ENCODE data around the gene TTN.

TTN gene

DNA sequence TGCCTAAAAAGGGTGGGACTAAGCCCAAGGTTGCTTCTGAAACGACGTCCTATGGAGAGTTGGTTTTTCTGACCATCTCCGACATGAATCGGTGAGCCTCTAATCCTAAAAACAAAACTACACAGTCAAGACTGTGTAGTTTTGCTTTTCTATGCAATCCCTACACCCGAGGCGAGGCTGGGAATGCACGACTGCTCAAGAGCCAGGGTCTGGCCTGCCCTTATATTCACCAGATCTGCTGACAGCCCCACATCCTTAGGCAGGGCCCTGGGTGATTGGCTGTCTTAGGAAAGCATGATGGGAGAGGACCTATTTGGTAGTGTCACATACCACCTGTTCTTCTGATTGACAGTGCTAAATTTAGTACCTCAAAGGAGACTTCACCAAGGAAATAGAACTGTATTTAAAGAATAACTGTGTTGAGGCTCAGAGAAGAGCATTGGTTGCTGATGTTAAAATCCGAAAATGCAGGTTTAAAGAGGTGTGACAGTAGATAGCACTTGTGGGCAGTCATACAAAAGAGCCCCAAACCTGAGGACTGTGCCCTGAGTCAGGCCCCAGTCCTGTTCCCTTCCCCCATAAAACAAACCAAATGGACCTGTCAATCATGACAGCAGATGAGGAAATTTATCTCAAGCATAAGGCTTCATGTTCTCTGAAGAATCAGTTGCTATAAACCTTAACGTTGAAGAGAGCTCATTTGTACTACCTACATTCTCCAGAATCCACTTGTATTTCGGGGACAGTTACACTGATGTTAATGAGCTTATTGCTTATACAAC lies at the start of gene TTN:
TTN (minus strand) TSS at position 197 of the 782 bp plus-strand sequence. CDS start 2,781 bp downstream, outside the sequence.
- no peak for DNase-seq

DNA sequence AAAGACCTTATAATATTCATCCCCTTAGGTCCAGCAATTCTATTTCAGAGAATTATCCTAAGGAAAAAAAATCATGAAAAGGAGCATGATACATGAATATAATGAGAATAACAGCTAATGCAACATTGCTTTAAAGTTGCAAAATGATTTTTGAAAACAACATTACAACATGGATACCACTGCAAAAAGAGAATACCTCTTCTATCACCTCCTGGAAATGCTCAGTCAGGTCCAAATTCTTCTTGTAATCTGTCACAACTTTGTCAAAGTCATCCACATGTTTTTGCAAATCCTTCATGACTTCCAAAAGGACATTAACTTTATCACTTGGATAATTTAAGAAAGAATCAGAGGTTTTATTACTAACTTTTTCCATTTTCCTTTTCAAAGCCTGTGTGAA lies 47.9 kb upstream of the TTN start:
- no peak for DNase-seq

DNA sequence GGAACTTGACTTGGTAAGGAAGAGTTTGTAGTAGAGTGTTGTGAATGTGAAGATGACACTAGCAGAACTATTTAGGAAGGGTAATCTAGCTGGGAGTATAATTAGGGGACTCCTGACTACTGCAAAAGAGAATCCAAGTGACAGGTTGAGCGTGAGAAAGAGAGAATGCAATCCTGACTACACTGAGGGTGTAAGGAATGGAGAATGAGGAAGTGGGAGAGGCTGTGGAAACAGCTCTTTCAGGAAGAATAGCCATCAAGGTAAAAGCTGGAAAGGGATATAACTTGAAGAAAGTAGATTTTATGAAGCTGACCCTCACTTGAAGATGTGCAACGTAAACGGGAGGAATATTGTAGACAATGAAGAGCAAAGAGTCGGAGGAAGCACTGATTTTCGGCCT lies 41.1 kb upstream of the TTN start:
- no peak for DNase-seq

DNA sequence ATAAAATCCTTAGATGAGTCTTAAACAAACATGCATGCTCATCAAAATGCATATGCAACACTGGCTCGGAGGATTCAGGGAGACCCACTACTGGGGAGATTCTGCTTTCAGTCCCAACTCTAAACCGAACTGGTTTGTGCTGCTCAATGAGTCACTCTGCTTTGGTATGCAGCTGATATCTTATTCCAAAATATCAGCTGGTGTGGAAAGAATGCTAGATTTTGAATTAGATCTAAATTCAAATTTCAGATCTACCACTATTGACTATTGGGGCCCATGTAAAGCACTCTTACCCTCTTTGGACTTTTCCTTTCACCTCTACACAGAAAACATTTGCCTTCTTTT lies 39.2 kb upstream of the TTN start:
- DNase-seq: no peak

DNA sequence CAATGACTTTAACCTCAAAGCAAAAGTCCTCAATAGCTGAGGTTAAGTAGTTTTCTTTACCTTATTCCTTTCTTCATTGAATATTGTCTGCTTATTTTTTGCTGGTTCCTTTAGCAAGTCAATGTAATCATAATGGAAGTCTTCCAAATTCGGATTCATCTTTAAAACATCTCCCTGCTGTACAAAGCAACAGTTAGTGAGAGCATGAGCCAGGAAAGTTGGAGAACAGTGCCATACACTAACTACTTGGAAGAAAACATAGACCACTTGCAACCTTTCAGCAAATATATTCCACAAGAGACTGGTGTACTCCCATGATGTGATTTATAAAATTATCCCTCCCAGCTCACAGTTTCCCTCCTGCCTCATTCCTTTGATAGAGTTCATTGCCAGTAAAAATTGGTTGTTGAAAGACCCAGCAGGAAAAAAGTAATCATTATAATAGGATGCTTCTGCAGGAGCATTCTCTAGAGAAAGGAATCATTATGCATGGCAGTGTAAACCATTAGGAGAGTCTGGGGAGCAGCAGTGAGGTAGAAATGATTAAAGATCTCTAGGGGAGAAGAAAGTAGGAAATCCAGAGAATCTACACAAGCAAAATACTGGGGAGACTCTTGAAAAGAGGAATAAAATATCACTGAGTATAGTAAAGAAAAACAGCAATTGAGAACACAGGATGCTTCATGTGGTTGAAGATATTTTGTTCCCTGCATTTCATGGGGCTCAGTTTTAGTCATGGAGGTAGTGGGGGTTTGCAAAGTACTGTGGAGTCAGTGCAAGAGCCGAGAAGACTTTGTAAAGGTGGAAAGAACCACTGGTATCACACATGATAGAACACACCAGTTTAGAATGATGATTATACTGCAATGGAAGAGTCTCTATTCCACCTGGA lies 38.6 kb upstream of the TTN start:
- DNase-seq: no peak

DNA sequence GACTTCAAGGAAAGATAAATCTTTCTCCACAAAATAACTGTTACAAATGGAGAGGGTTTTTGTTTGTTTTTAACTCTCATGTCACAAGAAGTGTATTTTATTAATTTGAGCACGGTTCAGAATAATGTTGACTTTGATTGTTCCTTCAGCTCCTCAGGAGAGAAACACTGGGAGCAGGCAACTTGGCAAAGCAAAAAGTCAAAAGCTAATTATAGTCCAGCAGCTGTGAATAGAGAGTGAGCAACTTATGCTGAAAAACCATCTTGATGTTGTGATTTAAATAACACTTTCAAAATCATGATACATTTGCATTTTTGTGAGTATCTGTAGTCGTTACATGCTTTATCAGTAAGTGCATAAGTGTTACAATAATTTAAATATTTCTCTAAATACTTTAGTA lies 37.5 kb upstream of the TTN start:
- no peak for DNase-seq

DNA sequence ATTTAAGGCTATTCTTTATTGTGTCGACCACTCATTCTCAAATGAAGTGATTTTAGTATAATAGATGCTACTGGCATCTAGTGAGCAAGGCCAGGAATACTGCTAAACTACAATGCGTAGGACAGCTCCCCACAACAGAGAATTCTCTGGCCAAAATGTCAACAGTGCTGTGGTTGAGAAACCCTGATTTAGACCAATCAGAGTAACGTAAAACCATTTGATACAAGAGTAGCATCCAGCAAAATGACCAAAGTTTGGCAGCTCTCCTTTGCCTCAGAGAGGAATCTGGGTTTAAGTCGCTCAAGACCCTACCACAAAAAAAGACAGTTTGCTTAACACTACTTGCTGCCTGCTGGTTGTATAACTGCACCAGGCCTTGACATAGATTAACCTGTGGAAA lies 37.0 kb upstream of the TTN start:
- DNase-seq: no peak

DNA sequence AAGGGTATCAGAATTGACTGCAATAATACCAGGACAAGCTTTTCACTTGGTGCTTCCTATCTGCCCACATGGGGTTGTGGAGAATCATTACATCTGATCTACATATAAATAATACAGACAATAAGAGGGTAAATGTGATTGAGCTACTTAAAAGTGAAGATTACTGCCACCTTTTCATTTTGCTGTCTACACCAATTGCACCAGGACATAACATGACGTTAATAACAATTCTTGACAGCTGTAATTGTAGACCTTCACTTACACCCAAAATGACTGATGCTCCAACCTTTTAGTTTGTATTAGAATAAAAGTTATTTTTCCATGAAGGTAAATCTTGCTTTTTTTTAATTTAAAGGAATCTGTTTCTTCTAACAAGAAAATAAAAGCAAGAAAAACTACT lies 36.5 kb upstream of the TTN start:
- no peak for DNase-seq

DNA sequence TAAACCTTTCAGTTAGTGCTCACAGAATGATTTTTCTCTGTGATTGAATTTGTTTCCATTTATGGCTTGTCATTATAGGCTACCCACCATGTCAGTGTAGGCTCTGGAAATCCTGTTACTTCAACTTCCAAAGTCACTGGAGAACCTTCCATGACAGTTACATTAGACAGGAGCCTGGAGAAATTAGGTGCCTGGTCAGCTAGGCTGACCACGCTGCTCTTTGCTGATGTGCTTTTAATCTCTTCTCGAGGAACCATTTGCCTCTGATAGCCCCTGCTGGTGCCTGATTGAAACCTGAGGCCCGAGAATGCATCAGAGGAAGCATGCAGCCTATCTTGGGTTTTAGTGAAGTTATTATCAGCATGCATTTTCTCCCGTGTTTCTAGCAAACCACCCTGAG lies 29.6 kb upstream of the TTN start:
- no peak for DNase-seq

DNA sequence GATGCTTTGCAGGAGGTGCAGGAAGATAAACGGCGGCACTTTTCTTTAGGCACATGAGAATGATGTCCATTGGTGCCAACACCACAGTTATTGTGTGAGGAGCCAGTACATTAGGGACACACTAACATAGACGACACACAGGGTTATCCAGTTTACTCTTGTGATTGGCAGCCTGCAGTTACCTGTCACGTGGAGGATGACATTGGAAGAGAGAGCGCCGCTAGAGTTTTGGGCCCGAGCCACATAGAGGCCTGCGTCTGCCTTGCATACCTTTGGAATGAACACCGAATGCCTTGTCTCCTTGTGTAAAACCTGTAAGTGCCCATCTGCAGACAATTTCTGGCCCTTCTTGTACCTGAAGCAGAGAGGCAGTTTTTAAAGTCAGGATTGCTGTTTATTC lies 26.9 kb upstream of the TTN start:
- DNase-seq: no peak

DNA sequence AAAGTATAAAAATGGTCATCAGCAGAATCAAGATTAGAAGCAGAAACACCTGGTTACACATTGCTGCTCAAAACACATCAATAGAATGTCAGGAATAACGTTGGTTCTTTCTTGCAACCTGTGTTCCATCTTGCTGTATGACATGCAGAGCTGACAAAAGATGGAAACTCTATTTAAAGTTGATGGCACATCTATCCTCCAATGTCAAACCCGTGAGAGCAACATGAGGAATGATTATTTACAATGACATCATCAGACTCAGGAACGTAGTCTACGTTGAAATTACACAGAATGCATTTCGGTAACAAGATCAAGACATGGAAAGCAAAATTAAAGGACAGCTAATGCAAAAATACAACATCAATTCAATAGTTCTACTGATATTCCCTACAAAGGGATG lies 26.2 kb upstream of the TTN start:
- no peak for DNase-seq

DNA sequence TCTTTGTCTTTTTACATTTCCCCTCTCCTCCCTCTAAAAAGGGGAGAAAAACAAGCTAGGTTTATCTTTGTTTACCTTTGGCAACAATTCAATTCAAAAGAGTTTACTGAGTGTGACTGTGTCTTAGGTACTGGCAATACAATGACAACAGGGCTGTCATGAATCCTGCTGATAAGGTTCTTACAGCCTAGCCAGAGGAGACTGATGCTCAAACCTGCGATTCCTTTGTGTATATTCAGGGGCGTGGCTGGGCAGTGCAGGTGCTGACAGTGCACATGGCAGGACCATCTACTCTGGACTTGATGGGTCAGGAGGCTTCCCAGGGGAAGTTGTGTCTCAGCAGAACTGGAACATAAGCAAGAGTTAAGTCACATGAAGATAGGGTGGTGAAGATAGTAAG lies 23.2 kb upstream of the TTN start:
- no peak for DNase-seq

DNA sequence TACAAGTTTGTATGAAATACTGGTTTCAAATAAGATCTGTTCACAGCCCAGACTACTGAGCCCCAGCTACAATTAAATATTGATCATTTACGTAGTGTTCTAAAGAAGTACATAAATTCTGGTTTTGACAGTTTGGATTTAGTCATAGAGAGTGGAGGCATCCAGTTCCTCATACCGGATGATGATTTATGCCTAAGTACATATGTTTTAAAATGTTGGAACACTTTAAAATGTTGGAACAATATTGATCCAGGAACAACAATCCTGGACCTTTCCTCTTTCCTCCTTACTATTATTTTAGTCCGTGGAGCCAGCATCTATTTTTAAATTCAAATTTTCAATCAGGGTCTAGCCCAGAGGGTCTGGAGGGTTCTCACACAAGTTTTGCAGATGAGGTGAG lies 22.8 kb upstream of the TTN start:
- DNase-seq: no peak

DNA sequence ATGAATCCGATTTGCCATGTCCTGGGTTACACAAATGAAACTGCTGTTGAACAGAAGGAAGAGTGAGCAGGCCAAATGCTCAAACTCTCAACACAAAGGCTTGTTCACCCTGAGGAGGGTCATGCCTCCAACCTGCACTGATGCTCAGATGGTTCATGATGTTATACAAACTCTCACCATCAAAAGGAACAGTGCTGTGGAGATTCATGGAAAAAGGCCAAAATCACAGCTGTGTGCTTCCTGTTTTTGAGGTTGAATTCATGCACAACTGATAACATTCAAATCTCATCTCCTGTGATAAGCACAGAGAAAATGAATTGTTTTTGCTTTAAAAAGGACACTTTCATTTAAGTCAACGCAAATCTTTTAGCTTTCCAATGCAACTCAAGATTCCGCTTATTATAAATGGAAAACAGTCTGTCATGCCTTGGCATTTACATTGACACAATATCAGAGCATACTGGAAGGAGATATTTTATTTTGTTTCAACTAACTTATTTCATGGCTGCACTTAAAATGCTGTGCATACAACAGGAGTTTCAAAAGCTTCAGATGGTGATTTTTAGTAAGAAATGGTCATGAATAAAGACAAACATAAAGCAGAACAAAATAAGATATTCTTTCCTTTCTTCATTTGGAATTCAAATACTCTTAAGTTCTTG lies 22.2 kb upstream of the TTN start:
- DNase-seq: no peak

DNA sequence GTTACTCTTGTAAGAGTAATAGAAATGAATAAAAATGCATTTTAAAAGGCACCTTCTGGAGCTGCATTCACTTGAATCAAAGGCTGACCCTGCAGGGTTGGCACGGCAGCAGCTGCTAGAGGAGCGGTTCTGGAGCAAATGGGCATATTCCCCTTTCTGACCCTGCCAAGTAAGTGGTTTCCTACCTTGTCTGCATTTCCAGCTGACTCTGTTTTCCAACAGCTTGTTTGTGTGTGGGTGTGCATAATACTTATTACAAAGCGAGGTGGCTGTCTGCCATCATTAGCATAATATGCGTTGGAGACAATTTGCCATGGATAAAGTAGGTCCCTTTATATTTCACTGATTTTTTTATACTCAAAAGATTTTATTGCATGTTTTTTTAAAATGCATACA lies 21.3 kb upstream of the TTN start:
- no peak for DNase-seq

DNA sequence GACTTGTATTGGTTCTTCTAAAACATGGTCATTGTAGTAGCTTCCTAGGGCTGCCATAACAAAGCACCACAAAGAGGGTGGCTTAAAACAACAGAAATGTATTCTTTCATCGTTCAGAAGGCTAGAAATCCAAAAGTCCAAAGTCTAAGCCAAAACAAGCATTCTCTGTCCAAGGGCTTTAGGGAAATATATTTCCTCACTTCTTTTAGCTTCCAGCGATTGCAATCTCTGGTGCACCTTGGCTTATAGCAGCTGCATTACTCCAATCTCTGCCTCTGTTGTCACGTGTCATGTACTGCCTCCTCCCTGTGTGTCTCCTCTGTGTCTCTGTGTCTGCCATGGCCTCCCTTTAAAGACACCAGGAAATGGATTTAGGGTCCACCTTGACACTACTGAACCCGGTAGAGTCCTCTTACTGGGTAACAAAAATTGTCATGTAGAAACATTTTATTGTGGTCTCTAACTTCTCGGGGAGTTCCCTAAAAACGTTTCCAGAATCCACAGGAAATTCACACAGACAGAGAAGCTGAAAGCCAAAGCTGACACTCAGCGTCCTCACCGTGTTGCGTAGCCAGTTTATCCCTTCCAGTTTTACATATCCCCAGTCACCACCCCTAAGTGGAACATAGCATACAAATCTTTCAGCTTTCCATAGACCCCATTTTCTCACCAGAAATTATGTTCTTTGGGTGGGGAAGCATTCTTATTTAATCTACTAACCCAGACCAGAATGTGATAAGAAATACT lies 20.7 kb upstream of the TTN start:
- DNase-seq: no peak

DNA sequence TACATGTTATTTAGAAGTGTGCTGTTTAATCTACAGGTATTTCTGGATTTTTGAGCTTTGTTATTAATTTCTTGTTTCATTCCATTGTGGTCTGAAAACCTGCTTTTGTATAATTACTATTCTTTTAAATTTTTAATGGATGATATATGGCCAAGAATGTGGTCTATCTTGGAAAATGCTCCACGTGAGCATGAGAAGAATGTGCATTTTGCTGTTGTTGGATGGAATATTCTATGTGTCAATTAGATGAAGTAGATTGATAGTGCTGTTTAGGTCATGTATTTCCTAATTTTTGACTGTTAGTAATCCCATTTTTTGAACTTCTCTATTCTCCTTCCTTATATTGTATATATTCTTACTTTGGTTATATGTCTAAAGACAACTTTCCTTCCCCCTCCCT lies 19.9 kb upstream of the TTN start:
- DNase-seq: no peak

DNA sequence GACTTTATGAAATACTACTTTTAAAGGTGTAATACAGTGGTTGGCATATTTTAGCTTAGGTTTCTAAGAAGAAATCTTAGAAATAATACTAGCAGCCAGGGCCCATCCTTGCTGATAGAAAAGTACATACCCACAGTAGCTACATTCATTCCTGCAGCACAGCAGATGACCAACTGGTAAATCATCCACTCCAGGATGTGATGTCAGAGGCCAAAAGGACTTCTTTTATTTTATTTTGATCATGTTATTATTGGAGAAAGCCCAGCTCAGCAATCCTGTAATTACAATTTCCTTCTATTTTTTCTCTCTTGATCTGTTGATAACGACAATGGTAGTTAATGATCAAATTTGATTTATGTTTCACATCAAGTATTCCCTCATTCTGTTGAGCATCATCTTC lies 18.0 kb upstream of the TTN start:
- no peak for DNase-seq

DNA sequence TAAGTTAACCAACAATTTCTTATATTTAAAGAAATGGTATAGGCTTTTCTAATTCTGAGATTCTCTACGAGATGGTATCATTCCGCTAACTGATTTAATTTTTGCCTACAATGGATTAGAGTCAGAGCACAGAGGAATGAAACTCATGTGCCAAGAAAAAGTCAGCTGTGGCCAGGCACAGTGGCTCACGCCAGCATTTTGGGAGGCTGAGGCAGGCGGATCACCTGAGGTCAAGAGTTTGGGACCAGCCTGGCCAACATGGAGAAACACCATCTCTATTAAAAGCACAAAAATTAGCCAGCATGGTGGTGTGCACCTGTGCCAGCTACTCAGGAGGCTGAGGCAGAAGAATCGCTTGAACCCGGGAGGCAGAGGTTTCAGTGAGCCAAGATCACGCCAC lies 17.0 kb upstream of the TTN start:
- no peak for DNase-seq

DNA sequence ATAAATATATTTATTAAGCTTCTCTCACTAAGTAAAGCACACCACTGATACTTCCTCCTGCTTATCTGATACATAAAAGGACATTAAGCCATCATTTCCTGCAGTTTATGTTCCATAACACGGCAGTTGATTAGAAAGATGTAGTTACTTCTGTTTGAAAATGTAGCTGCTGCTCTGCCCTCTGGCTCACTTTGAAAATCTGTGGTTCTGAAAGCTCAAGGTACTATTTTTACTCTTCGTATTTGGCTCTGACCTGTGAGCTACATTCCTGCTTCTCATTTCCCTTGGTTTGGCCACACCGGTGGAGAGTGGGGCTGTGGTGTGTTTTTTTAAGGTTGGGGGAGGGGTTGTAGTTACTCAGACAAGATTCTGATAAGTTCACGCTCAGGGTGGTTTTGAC lies 12.8 kb upstream of the TTN start:
- DNase-seq: no peak

DNA sequence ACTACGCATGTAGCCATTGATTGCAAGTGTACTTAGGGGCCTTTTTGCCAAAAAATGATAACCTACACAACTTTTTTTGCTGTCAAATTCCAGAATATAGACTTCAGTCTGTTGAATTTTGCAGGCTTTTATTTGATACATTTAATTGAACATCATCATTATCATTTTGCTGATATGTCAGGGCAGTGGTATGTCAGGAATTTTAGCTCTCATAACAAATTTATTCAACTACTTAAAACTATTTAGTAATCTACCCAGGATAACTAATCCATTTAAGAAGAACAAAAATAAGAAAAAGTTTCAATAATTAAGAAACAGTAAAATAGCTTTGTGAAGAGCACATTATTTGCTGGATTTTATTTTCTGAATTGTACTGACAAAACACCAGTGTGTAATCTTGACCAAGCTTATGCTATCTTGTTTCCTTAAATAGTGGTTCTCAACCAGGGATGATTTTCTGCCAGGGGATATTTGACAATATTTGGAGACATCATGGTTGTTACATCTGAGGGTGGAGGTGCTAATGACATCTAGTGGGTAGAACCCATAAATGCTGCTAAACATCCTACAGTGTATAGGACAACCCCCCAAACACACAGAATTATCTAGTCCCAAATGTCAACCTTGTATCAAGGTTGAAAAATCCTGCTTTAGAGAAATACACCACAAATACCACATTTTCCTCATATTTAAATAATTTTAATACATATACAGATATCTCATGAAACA lies 12.1 kb upstream of the TTN start:
- DNase-seq: no peak

DNA sequence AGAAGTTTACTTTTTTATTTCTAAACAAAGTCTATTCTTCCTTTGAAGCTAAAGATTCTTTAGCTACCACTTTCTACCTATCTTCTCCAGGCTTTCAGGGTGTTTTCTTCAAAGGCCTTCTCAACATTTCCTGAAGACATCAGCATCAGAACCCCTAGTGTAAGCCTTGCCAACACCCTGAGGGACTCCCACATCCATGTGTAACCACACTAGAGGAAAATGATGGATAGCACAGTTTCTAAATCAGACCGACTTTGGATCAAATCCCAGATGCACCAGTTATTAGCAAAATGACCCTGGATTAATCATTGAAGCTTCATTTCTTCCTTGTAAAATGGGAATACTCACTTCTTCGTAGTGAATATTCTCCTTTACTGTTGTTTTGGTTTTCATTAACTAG lies 4.7 kb upstream of the TTN start:
- DNase-seq: no peak

DNA sequence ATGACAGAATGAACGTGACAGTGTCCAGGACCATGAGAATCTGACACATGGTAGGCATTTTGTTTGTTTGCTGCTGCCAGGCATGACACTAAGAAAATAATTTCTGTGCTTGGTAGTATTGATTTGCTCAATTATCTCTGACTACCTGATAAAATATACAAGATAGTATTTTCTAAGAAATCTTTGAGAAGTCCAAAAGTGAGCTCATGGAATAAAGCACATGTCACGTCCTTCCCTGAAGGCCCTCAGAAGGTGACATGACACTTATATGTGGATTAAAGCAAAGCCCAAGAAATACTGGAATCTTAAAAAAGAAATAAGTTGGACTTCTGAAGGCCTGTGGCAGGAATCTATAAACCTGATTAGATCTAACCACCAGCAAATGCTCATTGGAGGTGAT lies 3.8 kb upstream of the TTN start:
- no peak for DNase-seq

Data from activated T-cell treated with anti-CD3 and anti-CD28 coated beads, Interleukin-2, amount 50 U/mL, for 48 hours (primary cell).